Kidney glomerular epithelial cell (primary cell): ENCODE results near the gene CNTD1.

ENCODE experiments used
- DNase-seq: peaks from one replicate; lab custom pipeline; 2025; lab: John Stamatoyannopoulos, UW

CNTD1 gene

DNA sequence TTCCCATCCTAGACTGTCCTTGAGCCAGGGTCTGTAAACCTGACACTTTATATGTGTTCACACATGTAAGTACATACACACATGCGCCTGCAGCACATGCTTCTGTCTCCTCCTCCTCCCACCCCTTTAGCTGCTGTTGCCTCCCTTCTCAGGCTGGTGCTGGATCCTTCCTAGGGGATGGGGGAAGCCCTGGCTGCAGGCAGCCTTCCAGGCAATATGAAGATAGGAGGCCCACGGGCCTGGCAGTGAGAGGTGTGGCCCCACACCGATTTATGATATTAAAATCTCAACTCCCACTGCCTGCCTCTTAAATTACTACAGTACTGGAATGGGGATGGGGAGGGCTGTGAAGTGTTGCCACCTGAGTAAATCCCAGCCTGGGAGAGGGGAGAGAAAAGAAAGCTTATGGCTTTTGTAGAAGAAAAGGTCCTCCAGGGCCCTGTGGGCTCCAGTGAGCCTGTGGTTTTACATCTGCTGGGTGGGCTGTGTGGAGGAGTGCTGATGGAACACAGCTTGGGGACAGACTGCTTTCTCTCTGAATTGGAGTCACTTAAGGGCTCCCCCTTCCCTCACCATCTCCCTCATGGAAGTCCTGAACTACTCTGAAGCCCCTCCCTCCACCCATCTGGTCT, 19.2 kb upstream of the CNTD1 start:
- DNase-seq, result no peak

DNA sequence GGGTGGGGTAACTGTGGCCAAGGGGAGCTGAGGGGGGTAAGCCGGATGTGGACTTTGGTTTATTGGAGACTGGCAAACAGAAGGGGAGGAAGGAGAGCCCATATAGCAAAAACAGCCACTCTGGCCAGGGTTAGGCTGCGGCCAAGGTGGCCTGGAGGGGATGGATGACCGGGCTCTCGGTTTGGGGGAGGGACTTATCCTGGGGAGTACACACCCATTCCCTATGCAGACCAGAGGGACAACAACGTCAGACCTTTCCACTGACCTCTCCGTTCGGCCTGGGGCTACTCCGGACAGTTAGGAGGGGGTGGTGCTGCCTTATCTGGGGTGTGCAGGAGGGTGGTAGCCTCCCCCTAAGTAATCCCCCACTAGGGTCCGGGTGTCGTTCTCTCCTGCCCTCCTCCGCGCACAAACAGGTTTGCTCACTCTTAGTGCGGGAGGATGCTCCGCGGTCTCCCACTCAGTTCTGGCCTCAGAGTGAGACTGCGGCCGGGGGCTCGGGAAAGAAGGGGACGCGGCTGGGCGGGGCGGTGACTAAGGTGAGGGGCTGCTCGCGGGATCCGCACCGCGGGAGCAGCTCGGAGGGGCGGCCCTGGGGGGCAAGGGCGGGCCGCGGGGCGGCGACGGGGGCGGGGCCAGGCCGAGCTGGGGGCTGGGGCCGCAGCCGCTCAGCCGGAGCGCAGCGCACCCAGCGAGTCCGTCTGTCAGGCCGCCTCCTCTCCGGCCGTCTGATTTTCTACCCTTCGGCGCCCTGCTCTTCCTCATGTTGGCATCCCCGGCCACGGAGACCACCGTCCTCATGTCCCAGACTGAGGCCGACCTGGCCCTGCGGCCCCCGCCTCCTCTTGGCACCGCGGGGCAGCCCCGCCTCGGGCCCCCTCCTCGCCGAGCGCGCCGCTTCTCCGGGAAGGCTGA, 18.5 kb upstream of the CNTD1 start, which contains the start of gene WNK4:
Gene WNK4 (plus strand): TSS at position 675 of the 915 bp plus-strand sequence. CDS start 89 bp downstream, at position 764.
- DNase-seq, result no peak

DNA sequence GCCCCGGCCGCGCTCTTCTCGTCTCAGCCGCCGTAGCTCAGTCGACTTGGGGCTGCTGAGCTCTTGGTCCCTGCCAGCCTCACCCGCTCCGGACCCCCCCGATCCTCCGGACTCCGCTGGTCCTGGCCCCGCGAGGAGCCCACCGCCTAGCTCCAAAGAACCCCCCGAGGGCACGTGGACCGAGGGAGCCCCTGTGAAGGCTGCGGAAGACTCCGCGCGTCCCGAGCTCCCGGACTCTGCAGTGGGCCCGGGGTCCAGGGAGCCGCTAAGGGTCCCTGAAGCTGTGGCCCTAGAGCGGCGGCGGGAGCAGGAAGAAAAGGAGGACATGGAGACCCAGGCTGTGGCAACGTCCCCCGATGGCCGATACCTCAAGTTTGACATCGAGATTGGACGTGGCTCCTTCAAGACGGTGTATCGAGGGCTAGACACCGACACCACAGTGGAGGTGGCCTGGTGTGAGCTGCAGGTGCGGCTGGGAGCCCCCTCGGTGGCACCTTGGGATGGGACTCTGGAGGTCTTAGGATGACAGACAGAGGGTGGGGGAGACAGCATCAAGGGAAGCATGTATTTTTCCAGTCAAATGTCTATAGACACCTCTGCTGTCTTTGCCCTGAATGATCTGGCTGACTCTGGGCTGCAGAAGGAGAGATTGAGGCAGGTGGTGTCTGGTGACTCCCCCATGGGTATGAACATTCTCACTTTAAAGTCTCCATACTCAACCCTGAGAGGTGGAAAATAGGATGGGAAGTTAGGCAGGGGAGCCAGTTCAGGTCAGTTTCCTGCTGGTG, 17.6 kb upstream of the CNTD1 start:
- DNase-seq, result no peak

DNA sequence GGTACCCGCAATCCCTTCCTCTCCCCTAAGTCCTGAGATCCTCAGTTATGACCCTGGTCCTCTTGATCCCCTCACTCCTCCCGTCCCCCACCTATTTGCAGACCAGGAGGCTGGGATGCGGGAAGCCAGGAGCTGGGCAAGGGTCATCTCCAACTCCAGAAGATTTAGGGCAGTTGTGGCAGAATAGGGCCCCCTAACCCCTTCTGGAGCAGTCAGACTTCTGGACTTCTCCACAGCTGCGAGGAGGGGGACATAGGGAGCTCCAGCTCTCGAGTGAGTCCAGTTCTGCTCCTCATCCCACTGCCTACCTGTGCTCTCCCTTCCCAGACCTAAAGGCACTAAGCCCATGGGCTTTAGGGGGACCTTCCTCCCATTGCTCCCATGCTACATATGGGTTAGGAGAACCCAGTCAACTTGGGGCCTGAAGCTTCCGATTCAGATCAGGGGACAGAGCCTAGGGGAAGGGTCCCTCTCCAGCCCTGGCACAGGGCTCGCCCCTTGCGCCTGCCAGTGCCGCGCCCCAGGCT, 17.0 kb upstream of the CNTD1 start:
- no peak for DNase-seq

DNA sequence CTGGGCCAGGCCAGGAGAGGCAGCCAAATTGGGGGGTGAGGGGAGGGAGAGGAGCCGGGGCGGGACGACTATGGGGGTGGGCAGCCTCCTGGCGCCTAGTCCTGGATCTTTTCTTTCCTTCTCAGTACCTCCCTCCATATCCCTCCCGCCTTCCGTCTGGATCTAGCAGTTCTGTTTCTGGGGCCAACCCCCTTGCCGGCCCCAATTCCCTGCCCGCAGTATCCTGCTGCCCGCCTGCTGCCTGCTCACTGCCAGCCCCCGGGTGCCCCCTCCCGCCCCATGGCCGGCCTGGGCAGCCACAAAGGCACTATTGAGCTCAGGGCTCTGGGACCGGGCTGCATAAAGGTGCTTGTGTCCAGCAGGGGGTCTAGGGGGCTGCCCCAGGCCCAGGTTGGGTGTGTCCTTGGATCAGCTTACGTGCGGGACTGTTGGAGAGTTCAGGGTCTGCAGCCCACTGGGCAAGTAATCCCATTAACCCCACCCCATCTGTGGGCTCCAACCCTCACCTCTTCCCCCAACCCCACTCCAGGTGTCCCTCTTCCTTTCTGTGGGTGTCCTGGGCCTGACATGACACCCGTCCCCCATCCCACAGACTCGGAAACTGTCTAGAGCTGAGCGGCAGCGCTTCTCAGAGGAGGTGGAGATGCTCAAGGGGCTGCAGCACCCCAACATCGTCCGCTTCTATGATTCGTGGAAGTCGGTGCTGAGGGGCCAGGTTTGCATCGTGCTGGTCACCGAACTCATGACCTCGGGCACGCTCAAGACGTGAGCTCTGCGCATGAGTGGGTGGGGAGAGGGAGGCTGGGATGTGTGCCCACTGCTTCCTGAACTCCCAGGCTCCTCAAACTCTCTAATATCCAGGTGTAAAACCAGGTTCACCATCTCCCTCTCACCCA, 16.2 kb upstream of the CNTD1 start:
- DNase-seq, result no peak

DNA sequence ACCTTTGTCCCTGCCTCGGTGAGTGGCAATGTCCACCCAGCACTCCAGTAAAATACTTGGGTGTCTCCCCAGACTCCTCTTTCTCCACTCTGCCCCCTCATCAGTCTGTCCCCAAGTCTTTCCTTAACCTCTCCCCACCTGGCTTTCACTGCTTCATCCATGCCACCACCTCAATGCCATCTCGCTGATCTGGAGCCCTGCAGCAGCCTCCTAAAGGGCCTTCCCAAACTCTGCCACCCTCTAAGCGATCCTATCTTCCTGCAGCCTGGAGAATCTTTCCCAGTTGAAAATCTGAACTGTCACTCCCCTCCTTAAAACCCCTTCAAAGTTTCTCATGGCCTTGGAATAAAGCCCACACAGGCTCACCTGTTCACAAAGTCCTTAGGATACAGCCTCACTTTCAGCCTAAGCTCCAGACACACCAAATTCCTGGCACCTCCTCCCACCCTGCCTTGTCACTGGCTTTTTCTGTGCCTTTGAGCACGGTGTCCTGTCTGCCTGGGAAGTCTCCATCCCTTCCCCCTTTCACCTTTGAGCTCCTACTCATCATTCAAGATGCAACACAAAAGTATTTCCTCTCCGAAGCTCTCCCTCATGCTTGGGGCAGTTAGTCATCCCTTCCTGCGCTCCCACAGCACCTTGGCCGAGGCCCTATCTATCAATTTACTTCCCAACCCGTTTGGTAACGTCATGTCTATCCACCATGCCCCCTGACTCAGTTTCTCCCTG, 15.4 kb upstream of the CNTD1 start:
- peak; percentile 81 for DNase-seq

DNA sequence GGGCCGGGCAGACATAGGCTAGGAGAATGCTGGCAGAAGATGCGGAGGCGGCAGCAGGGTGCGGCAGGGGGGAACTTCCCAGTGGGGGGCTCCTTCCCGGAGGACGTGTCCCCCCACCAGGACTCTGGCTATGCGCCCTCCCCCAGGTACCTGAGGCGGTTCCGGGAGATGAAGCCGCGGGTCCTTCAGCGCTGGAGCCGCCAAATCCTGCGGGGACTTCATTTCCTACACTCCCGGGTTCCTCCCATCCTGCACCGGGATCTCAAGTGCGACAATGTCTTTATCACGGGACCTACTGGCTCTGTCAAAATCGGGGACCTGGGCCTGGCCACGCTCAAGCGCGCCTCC, 14.9 kb upstream of the CNTD1 start:
- DNase-seq, result no peak

DNA sequence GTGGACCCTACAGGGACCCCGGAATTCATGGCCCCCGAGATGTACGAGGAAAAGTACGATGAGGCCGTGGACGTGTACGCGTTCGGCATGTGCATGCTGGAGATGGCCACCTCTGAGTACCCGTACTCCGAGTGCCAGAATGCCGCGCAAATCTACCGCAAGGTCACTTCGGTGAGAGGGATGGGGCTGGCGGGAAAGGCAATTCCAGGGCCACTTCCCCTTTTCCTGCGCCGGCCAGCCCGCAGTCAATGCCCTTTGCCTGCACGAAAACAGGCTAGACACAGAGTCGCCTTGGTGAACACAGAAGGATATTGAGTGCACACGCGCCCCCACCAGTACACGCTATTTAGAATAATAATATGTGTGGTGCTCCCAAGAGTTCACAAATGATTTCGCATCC, 14.3 kb upstream of the CNTD1 start:
- no peak for DNase-seq

DNA sequence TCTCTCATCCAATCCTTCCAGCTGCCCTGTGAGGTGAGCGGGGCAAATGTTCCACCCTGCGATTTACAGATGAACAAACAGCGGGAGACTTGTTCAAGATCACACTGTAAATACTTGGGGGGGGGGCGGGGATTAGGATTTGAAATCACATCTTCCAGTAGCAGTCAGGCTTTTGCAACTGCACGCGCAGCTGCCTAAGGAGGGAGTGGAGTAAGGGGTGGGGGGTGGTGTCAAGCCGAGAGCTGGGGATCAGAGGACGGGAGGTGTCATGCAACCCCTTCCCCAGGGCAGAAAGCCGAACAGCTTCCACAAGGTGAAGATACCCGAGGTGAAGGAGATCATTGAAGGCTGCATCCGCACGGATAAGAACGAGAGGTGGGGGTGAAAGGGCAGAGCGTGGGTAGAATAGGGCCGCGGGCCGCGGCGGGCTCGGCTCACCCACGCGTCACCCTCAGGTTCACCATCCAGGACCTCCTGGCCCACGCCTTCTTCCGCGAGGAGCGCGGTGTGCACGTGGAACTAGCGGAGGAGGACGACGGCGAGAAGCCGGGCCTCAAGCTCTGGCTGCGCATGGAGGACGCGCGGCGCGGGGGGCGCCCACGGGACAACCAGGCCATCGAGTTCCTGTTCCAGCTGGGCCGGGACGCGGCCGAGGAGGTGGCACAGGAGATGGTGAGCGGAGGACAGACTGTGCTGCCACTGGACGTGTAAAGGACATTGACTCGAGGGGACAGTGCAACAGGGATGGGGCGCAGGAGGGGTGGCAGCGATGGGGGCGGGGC, 13.7 kb upstream of the CNTD1 start:
- no peak for DNase-seq

DNA sequence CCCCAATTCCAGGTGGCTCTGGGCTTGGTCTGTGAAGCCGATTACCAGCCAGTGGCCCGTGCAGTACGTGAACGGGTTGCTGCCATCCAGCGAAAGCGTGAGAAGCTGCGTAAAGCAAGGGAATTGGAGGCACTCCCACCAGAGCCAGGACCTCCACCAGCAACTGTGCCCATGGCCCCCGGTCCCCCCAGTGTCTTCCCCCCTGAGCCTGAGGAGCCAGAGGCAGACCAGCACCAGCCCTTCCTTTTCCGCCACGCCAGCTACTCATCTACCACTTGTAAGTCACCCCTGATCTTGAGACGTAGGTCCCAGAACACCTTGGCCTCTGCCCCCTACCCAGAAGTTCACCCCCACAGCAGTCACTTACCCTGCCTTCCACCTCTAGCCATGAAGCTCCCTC, 11.4 kb upstream of the CNTD1 start:
- no peak for DNase-seq

DNA sequence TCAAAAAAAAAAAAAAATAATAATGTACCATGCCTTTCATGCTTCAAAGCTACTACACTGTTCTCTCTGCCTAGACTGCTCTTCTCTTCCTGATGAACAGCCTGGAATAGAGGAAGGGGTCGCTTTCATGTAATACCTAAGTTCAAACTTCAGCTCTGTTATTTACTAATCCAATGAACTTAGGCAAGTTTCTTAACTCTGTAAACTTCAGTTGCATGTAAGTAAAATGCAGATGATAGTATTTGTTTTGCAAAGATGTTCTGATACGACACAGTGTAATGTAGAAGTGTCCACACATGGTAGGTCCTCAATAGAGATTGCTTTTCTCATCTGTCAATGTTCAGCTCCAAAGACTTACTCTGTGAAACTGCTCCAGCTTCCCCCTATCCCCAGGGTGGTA, 6.7 kb upstream of the CNTD1 start:
- DNase-seq, result no peak

DNA sequence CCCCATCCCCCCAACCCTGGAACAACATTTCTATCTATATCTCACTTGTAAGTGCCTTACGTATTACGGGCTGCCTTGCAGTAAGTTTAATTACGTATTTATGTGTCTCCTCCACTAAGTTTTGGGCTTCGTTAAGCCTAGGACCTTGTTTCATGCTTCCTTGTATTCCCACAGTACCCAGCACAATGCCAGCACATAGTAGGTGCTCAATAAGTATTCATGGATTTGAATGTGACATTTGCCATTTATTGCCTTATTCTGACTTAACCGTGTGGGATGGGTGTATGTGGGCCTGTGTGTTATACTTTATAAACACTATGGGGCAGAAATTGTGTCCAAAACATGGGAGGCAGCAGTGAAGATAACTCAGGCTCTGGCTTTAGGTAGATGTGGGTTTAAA, 6.1 kb upstream of the CNTD1 start:
- no peak for DNase-seq

DNA sequence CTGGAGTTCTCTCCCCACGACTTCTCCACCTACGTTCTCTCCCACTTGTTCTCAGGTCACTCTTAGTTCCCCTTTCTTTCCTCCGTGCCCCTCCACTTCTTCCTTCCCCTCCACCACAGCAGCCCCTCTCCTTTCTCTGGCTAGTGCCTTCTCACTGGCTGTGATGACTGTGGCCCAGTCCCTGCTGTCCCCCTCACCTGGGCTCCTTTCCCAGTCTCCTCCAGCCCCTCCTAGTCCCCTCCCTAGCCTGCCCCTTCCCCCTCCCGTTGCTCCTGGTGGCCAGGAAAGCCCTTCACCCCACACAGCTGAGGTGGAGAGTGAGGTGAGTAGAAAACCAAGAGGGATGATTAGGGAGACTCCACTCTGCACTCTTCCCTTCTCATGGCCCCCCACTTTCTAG, 3.6 kb upstream of the CNTD1 start:
- no peak for DNase-seq

DNA sequence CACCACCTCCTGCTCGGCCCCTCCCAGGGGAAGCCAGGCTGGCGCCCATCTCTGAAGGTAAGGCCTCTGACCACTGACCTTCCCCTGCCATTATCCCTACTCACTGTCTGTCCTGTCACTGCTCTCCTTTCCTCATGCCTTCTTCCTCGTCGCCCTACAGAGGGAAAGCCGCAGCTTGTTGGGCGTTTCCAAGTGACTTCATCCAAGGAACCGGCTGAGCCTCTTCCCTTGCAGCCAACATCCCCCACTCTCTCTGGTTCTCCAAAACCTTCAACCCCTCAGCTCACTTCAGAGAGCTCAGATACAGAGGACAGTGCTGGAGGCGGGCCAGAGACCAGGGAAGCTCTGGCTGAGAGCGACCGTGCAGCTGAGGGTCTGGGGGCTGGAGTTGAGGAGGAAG, 3.2 kb upstream of the CNTD1 start:
- no peak for DNase-seq

DNA sequence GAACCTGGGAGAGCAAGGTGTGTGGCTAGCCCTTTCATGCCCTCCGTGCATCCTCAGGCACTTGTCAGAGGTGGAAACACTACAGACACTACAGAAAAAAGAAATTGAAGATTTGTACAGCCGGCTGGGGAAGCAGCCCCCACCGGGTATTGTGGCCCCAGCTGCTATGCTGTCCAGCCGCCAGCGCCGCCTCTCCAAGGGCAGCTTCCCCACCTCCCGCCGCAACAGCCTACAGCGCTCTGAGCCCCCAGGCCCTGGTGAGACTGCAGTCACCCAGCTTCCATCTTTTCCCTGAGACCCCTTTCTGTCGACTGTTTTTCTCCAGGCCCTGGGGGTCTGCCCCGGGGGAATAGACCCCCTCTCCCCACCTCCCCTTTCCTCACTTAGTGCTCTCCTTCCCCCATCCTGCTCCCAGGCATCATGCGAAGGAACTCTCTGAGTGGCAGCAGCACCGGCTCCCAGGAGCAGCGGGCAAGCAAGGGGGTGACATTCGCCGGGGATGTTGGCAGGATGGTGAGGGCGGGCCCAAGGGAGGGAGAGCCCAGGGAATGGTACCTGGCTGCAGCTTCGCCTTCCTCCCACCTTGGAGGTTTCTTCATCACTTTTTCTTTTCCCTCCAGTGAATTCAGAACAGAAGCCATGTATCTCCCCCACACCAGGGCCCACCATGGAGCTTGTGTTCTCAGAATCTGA, 2.4 kb upstream of the CNTD1 start:
- DNase-seq, result no peak

DNA sequence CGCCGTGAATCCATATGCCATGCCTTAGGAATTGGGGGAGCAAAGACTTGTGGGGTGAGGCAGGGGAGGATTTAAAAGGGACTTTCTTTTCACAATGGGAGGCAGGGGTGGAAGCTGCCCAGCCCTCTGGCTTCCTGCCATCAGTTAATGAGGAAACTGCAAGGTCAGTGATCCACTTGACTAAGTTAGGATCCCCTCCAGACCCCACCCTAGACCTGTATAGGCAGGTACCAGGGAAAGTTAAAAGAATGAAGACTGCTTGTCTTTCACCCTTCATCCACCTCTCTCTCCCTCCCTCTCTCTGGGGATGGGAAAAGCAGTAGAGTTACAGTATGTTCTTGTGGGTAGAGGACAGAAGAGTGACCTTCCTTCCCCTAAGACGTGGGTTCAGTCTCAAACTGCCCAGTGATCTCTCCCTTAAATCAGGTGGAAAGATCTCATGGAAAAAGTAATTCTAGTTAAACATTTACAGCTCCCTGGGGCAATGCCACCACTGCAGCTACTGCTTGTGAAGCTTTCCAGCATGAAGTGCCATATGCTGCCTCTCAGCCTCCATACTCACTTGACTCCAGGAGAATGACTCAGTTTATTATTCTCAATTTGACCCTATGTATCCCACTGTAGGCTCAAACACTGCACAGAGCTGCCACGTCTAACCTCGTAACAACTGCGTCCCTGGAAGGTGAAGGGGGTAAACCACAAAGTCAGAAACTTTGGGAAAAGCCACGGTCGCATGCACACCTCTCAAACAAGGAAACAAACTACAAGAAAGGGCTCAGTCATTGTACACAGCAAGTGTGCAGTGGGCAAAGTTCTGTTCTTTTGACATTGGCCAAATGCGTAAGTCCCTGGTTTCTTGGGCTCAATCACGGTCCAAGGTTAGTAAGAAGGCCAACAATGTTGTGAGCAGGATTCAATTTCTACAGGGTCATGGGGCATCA, 1.3 kb upstream of the CNTD1 start:
- DNase-seq, result no peak

DNA sequence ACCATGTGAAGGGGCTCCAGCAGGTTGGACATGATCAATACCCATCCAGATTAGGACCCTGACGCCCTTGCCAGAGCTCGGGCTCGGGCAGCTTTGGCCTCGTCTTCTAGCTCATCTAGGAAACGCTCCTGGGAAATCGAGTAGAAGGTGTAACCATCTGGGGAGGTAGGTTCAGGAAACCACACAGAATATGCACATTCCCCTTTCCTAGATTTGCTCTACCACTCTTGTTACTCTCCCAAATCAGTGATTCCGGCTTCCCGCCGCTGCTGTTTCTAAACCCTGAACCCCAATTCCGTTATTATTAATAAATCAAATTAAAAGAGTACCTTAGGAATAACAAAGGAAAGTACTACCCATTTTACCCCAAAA, 664 bp upstream of the CNTD1 start:
- DNase-seq, result no peak
